ENCODE results near the gene COX8A.
"Not testable (repeated sequence)": the region's sequence is repeated elsewhere in the genome, so short reads cannot be mapped to it uniquely, and the experiment has no call there.

Gene COX8A

GRCh38 chr11:63970902-63971301 is 3.5 kb upstream of the COX8A start:
- DNase-seq = no peak

GRCh38 chr11:63973912-63974258 is 535 bp upstream of the COX8A start:
- not testable (repeated sequence) for DNase-seq

GRCh38 chr11:63978551-63979239 is 4.3 kb downstream of the COX8A start:
- DNase-seq = no peak

- no peak for DNase-seq
Measured at GRCh38 chr11:63979426-63979825, 5.0 kb downstream of the COX8A start.

DNA sequence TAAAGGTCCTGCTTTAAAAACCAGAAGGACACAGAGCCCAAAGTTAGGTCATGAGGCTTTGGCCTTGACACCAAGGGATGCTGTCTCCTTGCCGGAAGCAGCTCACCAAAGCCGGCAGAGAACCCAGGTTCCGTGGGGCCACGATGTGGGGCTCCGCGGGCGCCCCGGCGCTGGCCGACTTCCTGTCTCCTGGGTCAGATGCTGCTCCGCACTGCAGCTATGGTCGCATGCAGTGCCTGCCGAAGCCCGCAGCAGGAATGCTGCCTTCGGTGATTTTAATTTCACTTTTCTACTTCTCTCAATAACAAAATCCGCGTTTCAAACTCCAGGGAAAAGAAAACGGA is 11.4 kb downstream of the COX8A start:
- DNase-seq = no peak

DNA sequence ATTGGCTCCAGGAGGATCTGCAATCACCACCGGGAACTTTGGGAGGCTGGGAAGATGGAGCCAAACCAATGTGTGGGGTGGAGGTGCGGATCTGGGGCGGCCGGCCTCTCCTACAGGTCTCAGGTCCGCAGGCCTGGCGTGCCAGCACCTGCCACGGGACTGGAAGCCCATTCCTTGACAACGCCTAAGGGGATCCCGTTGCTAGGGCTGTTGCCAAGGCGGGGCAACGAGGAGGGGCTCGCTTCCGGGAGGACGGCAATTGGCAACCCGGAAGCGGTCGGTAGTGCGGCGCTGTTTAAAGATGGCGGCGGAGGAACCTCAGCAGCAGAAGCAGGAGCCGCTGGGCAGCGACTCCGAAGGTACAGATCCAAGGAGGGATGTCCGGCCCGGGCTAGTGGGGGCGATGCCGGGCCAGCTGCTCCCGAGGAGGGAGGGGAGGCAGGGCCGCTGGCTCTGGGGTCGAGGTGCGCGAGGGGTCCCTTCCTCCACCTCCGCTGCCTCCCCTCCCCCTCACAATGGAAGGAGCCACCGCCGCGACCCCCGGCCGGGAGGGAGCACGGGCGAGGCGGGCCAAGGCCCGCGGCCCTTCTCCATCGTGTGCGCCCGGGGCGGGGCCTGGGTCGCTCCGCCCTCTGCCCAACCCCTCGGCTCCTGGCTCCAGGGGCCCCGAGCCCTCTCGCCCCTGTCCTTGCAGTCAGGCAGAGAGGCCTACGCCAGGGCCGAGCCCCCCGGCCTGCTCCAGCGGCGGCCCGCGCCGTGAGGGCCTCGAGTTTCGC is 11.9 kb downstream of the COX8A start, which contains the start of gene OTUB1:
Gene OTUB1 (plus strand): TSS at position 283 of the 776 bp plus-strand sequence. CDS start 19 bp downstream, at position 302.
- peak; percentile 78 for DNase-seq

- no peak for DNase-seq
Measured at GRCh38 chr11:63986932-63987513, 12.6 kb downstream of the COX8A start.

DNA sequence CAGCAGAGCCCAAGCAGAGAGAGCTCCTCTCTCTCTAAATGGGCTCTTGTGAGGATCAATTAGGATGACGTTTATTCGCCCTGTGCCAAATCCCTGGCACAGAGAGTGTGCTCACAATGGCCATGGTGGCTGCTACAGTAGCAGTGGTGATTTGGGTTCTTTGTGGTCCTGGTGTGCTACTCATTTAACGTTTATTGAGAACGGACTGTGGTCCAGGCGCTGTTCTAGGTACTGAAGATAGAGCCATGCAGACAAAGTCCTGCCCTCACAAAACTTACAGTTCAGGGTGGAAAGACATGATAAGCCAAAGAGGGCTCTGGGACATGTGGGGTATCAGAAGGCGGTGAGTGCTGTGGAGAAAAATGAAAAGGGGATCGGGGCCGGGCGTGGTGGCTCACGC is 17.1 kb downstream of the COX8A start:
- no peak for DNase-seq

DNA sequence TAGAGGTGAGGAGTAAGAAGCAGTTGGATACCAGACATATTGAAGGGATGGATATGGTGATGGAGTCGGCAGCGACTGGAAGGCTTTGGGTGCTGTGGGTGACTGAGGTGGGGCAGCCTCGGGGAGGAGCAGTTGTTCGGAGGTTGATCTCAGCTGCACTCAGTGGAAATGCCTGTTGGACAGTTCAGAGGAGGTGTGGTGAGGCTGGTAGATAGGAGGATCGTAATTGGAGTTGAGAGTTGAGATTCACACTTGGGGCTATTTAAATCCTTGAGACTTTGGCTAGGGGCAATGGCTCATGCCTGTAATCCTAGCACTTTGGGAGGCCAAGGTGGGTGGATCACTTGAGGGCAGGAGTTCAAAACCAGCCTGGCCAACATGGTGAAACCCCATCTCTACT is 18.7 kb downstream of the COX8A start:
- no peak for DNase-seq

- no peak for DNase-seq
Measured at GRCh38 chr11:63993993-63994392, 19.6 kb downstream of the COX8A start.

GRCh38 chr11:63996512-63996911 is 22.1 kb downstream of the COX8A start:
- no peak for DNase-seq

DNA sequence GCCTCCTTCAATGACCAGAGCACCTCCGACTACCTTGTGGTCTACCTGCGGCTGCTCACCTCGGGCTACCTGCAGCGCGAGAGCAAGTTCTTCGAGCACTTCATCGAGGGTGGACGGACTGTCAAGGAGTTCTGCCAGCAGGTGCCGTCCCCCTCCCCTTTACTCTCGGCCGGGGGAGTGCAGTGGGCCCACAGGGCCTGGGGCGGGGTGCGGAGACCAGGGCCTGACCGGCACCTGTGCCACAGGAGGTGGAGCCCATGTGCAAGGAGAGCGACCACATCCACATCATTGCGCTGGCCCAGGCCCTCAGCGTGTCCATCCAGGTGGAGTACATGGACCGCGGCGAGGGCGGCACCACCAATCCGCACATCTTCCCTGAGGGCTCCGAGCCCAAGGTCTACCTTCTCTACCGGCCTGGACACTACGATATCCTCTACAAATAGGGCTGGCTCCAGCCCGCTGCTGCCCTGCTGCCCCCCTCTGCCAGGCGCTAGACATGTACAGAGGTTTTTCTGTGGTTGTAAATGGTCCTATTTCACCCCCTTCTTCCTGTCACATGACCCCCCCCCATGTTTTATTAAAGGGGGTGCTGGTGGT is 22.8 kb downstream of the COX8A start:
- no peak for DNase-seq

DNA sequence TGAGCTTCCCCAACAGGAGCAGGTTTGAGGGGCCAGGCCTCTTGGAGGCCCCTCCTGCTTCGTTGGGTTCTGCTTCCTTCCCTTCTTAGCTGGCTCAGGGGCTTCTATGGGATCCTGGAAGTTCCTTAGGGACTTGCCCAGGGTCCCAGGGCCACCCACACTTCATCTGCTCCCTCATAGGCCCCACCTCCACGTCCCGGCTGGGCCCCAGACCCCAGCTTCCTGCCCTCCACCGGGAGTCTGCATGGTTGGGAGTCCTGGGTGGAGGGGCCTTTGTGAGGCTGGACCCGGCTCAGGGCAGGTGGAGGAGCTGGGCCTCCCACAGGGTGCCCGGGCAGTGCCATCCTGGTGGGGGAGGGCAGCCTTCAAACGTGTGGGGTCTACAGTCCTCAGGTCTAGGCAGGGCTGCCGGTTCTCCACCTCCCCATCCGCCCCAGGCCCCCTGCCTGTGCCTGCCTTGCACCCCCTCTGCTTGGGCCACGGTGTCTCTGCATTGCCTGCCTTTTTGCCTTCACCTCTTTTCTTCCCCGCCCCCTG is 23.4 kb downstream of the COX8A start:
- no peak for DNase-seq

GRCh38 chr11:63998558-63999348 is 24.3 kb downstream of the COX8A start:
- DNase-seq = no peak

- no peak for DNase-seq
Measured at GRCh38 chr11:63999349-64000025, 25.1 kb downstream of the COX8A start.

- no peak for DNase-seq
Measured at GRCh38 chr11:64000026-64000739, 25.8 kb downstream of the COX8A start.

DNA sequence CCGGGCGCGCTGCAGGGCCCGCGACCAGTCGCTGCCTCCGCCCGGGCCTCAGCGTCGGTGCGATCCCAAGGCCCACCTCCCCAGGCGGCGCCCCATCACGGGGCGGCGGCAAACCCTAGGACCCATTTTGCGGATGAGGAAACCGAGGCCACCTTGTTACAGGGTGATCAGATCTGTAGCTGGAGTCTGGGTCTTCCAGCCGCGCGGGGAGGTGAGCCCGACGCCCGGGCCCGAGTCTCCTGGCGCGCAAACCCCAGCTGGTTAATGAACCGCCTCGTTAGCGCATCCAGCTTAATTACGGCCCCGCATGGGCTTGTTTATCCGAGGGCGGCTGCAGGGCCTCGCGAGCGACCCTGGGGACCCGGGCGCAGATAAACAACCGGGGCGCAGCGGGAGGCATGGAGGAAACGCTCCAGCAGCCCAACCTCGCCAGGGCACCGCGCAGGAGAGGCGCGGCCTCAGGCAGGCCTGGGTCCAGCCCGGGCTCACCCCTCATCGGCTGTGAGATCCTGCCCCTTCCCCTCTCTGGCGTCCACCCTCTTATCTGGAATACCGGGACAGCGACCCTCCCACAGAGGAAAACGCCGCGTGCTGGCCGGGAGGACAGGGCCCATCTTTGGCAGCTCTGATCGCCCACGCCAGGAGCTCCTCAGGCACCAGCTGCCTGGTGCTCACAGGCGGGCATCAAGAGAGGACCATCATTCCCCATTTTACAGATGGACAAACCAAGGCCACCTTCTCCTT is 26.5 kb downstream of the COX8A start:
- no peak for DNase-seq

DNA sequence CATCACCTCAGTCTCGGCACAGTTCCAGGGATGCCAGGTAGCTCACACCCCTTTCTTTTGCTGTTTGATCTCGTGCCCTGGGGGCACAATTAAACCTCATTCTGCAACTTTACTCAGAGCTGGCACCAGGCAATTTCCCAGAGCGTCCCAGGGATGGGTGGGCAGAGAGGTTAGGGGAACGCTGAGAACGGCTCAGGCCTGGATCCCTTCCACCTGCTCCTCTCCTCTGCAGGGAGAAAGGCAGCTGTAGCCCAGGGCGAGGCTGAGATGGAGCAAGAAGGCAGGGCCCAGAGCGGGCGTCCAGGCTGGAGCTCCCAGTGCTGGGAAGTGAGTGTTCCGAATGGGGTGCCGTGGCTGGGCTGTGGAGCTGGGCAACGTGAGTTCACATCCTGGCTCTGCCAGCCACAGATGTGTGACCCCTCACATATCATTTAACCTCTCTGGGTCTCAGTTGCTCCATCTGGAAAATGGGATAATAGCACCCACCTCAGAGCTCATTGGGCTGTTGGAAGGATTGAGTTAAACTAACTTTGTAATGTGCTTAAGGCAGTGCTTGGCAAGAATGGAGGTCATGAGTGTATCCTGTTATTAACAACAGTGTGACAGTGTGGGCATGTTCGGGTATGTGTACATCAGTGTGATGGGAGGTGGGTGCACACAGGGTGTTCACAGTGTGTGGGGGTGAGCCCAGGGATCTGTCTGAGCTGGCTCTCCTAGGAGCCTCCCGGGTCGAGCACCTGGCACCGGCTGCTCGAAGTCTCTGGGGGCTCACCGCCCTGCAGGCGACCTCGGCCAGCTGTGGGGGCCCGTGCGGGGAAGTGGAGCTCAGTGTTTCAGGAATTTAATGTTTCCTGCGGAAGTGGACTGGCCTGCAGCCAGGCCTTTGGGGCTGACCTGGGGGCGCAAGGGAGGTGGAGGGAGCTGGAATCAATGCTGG is 27.3 kb downstream of the COX8A start:
- DNase-seq = no peak

GRCh38 chr11:64003807-64004589 is 29.6 kb downstream of the COX8A start:
- DNase-seq = no peak

Measured in GDM1 (cell line).